Measurements from ENCODE around the gene ALDH1A1. TPM values are rescaled to one million over a fixed set of nuclear protein-coding genes. Genes with fewer than 3 reads are reported as not detected.

Gene ALDH1A1
- total and polyA plus RNA-seq, 2 donors (not counting 3 experiments of a cell fraction or from before 2014, with no cell fraction given) = 91.1 to 287 TPM

GRCh38 chr9:72905514-72906480, 47.1 kb downstream of the ALDH1A1 start:
- Histone ChIP-seq H3K9me3 (replicated peaks; ENCODE audit: control insufficient read depth, insufficient read depth, low read length) (no peaks in the 10 kb centered on the region), H3K4me3 (replicated peaks in 1 of 3; ENCODE audit: insufficient read depth in 1 of 3, low read depth in 1 of 3, low read length in 3 of 3) (no peak overlapping the region), H3K9me1 (replicated peaks; ENCODE audit: control insufficient read depth, extremely low read depth, insufficient read depth, low read length) (no peaks in the 10 kb centered on the region), H3K79me2 (ENCODE audit: control insufficient read depth, insufficient read depth, low read length) (no peaks in the 10 kb centered on the region), H3K4me1 (ENCODE audit: control insufficient read depth, extremely low read depth, insufficient read depth, low read length) (no peaks in the 10 kb centered on the region), H3K9ac (replicated peaks; ENCODE audit: extremely low read depth, insufficient read depth, low read length) (no peak overlapping the region), H3K36me3 (ENCODE audit: control insufficient read depth in 2 of 2, extremely low read depth in 1 of 2, insufficient read depth in 2 of 2, low read length in 2 of 2) (peaks cover 0 to 5% of the 10 kb centered on the region in 2 experiments), H4K20me1 (replicated peaks; ENCODE audit: control insufficient read depth, extremely low read depth, insufficient read depth, low read length) (no peaks in the 10 kb centered on the region), H2AFZ (ENCODE audit: low read depth, low read length) (no peak overlapping the region), H3K27me3 (ENCODE audit: control insufficient read depth in 2 of 2, insufficient read depth in 2 of 2, low read length in 2 of 2) (no peaks in the 10 kb centered on the region), H3K4me2 (ENCODE audit: insufficient read depth, low read length) (no peak overlapping the region), H3K27ac (ENCODE audit: insufficient read depth, low read depth, low read length) (no peak overlapping the region)
- FAIRE-seq (no peak), DNase-seq (ENCODE audit: low read depth, low spot score) (no peak)
- dilution Hi-C loops (cut with MboI; ENCODE audit: extremely low pct_ligation_motif_present, low sequenced_read_pairs) (no loop called here), intact Hi-C loops (cut with micrococcal nuclease) (no loop called here)
- CTCF ChIA-PET = interaction anchor here (0.8 to 2.7 kb wide), 3 partner anchors 34 to 117 kb away, joined by 3 to 13 read pairs (median 8); no protein-coding TSS in a partner anchor
- POLR2A ChIA-PET = interaction anchor here (0.7 kb wide), 1 partner anchor 10 kb away, joined by 3 read pairs; no protein-coding TSS in a partner anchor
- TF ChIP-seq MAX (IDR thresholded peaks at IDR 0.05; ENCODE audit: insufficient read depth, insufficient read length) (no peak), EZH2 (IDR thresholded peaks at IDR 0.05; ENCODE audit: borderline replicate concordance, low read depth, low read length, severe bottlenecking) (no peak), POLR2A (IDR thresholded peaks at IDR 0.05; ENCODE audit: low read depth, low read length) (no peak), CTCF (IDR thresholded peaks at IDR 0.05; ENCODE audit: extremely low read depth in 1 of 2, insufficient read depth in 1 of 2, low read depth in 1 of 2, low read length in 2 of 2) (no peak), GATA2 (IDR thresholded peaks at IDR 0.05; ENCODE audit: insufficient read depth, insufficient read length, low read depth, low read length) (no peak), MYC (IDR thresholded peaks at IDR 0.05; ENCODE audit: low read depth, low read length) (no peak)
- BruUV-seq (replicated peaks) = no TSS peak
